MCF 10A (cell line): Measurements from ENCODE around the gene GBGT1. TPM values are rescaled to one million over a fixed set of nuclear protein-coding genes. Genes with fewer than 3 reads are reported as not detected.

ENCODE experiments used
- BruUV-seq: library from RNA; stranded (reverse); fragments of 400-500 nt; replicated peaks from 2 replicates; lab custom pipeline; 2021; lab: Mats Ljungman, UMichigan
- CTCF ChIA-PET: fragments of 300-600 bp; sonication (Branson Sonifier 250); formaldehyde crosslinking; extraction: SDS; loops from one replicate; lab custom pipeline; 2021; ENCODE audit warnings: antibody characterized with exemption, inconsistent platforms; lab: Yijun Ruan, JAX
- POLR2A ChIA-PET: fragments of 300-600, 350-650 bp; sonication (Branson Sonifier 250); formaldehyde crosslinking; extraction: SDS; loops from one replicate; lab custom pipeline; 2020; ENCODE audit warnings: antibody characterized with exemption, inconsistent platforms; lab: Yijun Ruan, JAX
- DNase-seq: peaks from one replicate; pipeline ENCODE4 v3.0.0-alpha.2; 2018; ENCODE audit not compliant: unreplicated experiment
- H3K27ac Mint-ChIP-seq: one replicate; pipeline ENCODE4 v1.8.0; 2022; ENCODE audit warnings: mild to moderate bottlenecking, low read depth, mixed read lengths; ENCODE audit not compliant: unreplicated experiment
- H3K27me3 Mint-ChIP-seq: one replicate; pipeline ENCODE4 v1.8.0; 2022; ENCODE audit warnings: mixed read lengths; ENCODE audit not compliant: insufficient read depth, unreplicated experiment
- H3K36me3 Mint-ChIP-seq: one replicate; pipeline ENCODE4 v1.8.0; 2022; ENCODE audit warnings: mild to moderate bottlenecking, moderate library complexity, mixed read lengths; ENCODE audit not compliant: insufficient read depth, unreplicated experiment
- H3K4me1 Mint-ChIP-seq: one replicate; pipeline ENCODE4 v1.8.0; 2022; ENCODE audit warnings: mixed read lengths; ENCODE audit not compliant: insufficient read depth, unreplicated experiment
- H3K4me3 Mint-ChIP-seq: one replicate; pipeline ENCODE4 v1.8.0; 2022; ENCODE audit warnings: mild to moderate bottlenecking, moderate library complexity, mixed read lengths; ENCODE audit not compliant: unreplicated experiment
- H3K9me3 Mint-ChIP-seq: one replicate; pipeline ENCODE4 v1.8.0; 2022; ENCODE audit warnings: mixed read lengths; ENCODE audit not compliant: unreplicated experiment
- intact Hi-C: fragments of 100-400 bp; cut with micrococcal nuclease; formaldehyde crosslinking; loops from 2 replicates; pipeline ENCODE4 v1.14.1; 2022
- total RNA-seq: library from RNA; stranded (reverse); gene quantifications from 2 replicates; pipeline ENCODE4 v1.2.3, GENCODE V29; 2022
- TF ChIP-seq, protein P1 (sequence below): fragments of 200-600 bp; IDR thresholded peaks from one replicate; pipeline ENCODE4 v1.8.0; 2022; ENCODE audit warnings: antibody characterized with exemption, mild to moderate bottlenecking; ENCODE audit not compliant: unreplicated experiment

Gene GBGT1
- total RNA-seq, 1 experiment from 2014 or later, result not detected

DNA sequence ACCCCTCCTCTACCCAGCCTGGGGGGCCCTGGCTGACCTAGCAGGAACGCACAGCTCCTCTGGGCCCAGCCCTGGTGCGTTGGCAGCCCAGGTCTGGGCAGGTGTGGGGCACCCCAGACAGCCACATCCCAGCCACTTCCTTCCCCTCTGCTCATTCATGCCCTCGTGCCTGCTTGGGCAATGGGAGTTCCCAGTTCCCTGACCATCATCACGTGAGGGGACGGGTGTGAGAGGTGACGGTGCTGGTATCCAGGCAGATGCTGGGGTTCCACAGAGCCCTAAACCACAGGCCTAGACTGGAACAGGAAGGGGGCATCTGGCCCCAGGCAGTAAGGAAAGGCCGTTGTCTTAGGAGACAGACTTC lies 51.1 kb downstream of the GBGT1 start:
- no peaks in the 10 kb centered on the region for H3K27me3 Mint-ChIP-seq
- TF ChIP-seq, protein P1, sequence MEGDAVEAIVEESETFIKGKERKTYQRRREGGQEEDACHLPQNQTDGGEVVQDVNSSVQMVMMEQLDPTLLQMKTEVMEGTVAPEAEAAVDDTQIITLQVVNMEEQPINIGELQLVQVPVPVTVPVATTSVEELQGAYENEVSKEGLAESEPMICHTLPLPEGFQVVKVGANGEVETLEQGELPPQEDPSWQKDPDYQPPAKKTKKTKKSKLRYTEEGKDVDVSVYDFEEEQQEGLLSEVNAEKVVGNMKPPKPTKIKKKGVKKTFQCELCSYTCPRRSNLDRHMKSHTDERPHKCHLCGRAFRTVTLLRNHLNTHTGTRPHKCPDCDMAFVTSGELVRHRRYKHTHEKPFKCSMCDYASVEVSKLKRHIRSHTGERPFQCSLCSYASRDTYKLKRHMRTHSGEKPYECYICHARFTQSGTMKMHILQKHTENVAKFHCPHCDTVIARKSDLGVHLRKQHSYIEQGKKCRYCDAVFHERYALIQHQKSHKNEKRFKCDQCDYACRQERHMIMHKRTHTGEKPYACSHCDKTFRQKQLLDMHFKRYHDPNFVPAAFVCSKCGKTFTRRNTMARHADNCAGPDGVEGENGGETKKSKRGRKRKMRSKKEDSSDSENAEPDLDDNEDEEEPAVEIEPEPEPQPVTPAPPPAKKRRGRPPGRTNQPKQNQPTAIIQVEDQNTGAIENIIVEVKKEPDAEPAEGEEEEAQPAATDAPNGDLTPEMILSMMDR, result no peak
- H3K4me3 Mint-ChIP-seq, result no peak overlapping the region
- no peak for DNase-seq
- peaks cover 6% of the 10 kb centered on the region for H3K4me1 Mint-ChIP-seq
- intact Hi-C loops, result no loop called here
- no peaks in the 10 kb centered on the region for H3K9me3 Mint-ChIP-seq
- BruUV-seq, result no TSS peak
- ChIA-PET CTCF (interaction anchor here (0.5 to 8.6 kb wide), 3 partner anchors 9 to 70 kb away, joined by 5 to 132 read pairs (median 6); no protein-coding TSS in a partner anchor), POLR2A (interaction anchor here (0.6 to 0.7 kb wide), 2 partner anchors 82 to 730 kb away, joined by 3 to 4 read pairs; partner anchors contain the start of gene GTF3C5)
- no peak overlapping the region for H3K27ac Mint-ChIP-seq
- peaks cover 16% of the 10 kb centered on the region for H3K36me3 Mint-ChIP-seq

DNA sequence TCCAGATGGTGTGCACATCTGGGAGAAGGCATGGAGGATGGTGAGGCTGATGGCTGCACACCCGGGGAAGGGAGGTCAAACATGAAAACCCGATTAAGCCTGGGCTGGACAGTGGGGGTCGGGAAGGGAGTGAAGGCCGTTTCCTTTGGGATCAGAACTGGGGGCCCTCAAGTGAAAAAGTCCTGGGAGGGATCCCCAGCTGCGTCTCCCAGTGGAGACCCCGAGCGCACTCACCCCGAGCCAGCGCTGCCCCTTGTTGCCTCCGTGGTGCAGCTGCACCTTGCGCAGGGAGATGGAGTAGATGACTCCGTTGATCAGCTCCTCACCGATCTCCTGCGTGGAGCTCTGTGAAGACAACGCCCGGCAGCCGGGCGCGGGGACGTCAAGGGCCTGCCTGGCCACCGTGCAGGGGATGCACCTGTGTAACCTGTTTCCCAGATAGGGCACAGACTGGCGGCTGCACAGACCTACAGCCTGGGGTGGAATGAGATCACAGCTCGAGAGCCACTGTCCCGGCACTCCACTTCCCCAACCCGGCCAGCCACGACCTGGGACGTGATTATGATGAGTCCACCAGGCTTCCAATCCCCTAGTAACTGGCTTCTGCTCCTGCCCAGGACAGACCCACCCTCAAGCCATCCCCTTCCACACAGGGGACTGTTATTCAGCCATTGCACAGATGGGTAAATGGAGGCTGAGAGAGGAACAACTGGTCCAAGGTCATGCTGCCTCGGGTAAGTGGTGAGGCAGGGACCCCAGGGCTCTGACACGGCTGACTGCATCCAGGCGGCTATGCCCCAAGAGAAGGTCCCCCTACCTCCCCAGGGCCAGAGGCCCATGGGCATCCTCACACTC lies 51.7 kb downstream of the GBGT1 start:
- no peaks in the 10 kb centered on the region for H3K27me3 Mint-ChIP-seq
- ChIA-PET CTCF (interaction anchor here (0.6 to 8.6 kb wide), 4 partner anchors 8 to 73 kb away, joined by 3 to 132 read pairs (median 7); no protein-coding TSS in a partner anchor), POLR2A (no interaction called here)
- peaks cover 6% of the 10 kb centered on the region for H3K4me1 Mint-ChIP-seq
- no peaks in the 10 kb centered on the region for H3K9me3 Mint-ChIP-seq
- peaks cover 17% of the 10 kb centered on the region for H3K36me3 Mint-ChIP-seq
- TF ChIP-seq, protein P1, result no peak
- intact Hi-C loops, result no loop called here
- DNase-seq, result no peak
- no peak overlapping the region for H3K4me3 Mint-ChIP-seq
- no peak overlapping the region for H3K27ac Mint-ChIP-seq
- no TSS peak for BruUV-seq

DNA sequence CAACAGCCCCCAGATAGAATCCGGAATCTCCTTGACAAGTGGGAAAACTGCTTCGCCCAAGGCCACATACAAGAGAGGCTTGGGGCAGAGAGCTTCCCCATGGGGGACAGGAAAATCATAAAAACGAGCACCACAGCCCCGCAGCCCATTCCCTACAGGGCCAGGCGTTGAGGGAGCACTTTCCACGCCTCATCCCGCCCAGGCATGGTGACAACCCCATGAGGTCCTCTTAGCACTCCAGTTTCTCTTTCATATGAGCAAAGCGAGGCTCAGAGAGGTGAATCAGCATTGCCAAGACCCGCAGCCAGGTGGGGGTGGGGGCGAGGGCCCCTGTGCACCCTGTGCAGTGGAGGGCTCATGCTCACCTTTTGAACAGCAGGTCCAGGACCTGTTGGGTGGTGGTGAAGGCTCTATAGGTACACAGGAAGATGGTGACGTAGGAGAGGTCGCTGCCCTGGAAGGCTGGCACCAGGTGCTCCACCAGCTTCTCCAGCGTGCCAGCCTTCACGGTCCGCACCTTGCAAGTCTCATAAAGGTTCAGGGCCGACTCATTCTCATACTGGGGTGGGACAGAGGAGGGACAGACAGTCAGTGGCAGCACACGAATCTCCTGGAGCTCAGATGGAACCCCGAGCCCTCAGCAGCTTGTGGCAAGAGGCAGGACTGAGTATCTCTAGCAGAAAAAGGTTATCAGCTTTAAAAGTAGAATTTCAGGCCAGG lies 53.6 kb downstream of the GBGT1 start:
- H3K4me1 Mint-ChIP-seq, result peaks cover 4% of the 10 kb centered on the region
- TF ChIP-seq, protein P1, result no peak
- no peaks in the 10 kb centered on the region for H3K27me3 Mint-ChIP-seq
- intact Hi-C loops, result no loop called here
- H3K9me3 Mint-ChIP-seq, result no peaks in the 10 kb centered on the region
- no peak for DNase-seq
- BruUV-seq, result no TSS peak
- POLR2A ChIA-PET, result interaction anchor here (0.7 to 1.9 kb wide), 2 partner anchors 25 to 83 kb away, joined by 3 to 5 read pairs; no protein-coding TSS in a partner anchor
- CTCF ChIA-PET, result interaction anchor here (0.6 to 10.7 kb wide), 4 partner anchors 8 to 75 kb away, joined by 3 to 183 read pairs (median 4); no protein-coding TSS in a partner anchor
- no peak overlapping the region for H3K4me3 Mint-ChIP-seq
- peaks cover 30% of the 10 kb centered on the region for H3K36me3 Mint-ChIP-seq
- no peak overlapping the region for H3K27ac Mint-ChIP-seq
